CD4-positive, alpha-beta T cell treated with Interleukin-21 for 1 hour (primary cell): Measurements from ENCODE around the gene GABRP.
"Not testable (repeated sequence)": the region's sequence is repeated elsewhere in the genome, so short reads cannot be mapped to it uniquely, and the experiment has no call there.

Source experiments
- DNase-seq: peaks from one replicate; pipeline ENCODE4 v3.0.0-alpha.2; 2020

The GABRP gene

DNA sequence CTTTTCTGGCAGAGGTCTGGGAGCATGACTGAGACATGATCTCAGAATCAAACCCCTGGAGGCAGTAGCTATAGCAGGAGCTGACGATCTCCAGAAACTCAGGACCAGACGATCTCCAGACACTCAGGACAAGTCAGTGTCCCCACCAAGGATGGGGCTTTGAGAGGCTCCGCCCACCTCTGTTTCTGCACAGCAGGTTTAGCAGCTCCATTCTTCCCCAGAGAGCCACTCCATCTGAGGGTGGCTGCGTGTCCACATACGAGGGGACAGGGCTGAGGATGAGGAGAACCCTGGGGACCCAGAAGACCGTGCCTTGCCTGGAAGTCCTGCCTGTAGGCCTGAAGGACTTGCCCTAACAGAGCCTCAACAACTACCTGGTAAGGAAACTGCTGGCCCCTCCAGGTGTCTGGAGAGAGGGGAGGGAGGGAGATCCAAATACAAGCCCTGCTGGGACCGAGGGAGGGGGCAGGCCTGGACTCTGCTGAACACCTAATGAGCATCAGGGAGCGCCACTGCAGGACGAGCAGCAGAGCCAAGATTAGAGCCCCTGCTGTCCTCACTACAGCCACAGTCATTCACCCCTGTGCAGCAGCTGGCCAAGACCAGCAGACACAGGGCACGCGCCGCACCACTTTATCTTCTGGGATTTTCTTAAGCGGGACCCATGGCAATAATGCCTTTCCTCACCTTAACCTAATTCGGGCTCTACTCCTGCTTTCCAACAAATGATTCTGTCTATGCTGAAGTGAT is at the start of gene GABRP:
Gene GABRP, plus strand, starts transcription at position 228 of the 750 bp plus-strand sequence. CDS start 4,891 bp downstream, outside the sequence.
- no peak for DNase-seq

GRCh38 chr5:170736966-170737365 is 46.6 kb upstream of the GABRP start:
- no peak for DNase-seq

DNA sequence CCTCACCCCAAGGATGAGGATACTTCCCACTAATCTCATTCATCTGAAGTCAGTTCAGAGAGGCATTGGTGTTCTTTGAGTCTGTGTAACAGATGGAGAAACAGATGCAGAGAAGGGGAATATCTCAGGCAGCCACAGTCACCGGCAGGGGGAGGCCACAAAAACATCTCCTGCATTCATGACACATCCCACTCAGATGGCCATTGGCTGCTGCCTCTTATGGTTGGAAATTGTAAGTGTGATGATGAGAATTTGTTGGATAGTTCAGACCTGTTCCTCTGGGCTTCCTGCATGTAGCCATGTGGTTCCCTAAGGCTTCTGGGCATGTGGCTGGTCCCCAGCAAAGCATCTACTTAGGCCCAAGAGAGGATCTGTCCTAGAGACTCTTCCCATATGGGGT is 45.9 kb upstream of the GABRP start:
- no peak for DNase-seq

DNA sequence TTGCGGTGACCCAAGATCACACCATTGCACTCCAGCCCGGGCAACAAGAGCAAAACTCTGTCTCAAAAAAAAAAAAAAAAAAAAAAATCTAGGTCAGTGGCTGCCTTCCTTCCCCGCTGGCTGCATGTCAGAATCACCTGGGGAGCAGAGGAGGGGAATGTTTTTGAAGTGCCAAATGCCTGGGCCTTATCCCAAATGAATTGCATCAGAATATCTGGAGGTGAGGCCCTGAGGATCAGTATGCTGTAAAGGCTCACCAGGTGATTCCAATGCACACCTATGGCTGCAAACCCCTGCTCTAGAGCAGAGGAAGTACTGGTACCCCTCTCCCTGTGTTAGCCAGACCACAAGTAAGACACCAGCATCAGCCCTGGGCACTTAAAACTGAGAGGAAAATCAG is 44.7 kb upstream of the GABRP start:
- no peak for DNase-seq

- DNase-seq, result no peak
Observed at GRCh38 chr5:170739446-170739845, 44.1 kb upstream of the GABRP start.

- DNase-seq, result no peak
Observed at GRCh38 chr5:170740551-170741205, 42.8 kb upstream of the GABRP start.

DNA sequence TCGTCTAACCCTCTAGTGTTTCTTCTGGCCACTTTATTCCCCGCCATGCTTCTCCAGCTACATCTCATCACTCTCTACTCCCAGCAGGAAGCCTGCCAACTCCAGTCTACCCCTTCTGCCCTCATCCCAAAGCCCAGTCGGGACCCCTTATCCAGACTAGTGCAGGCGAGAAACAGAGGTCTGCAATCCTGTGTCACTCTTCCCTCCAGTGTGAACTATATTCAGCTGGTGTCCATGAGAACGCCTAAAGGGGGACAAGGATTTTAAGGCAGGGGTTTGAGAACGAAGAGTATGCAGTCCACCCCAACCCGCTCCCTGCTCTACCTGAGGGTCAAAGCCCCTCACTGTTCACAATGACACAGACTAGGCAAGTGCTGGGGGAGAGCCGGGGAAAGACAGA is 41.7 kb upstream of the GABRP start:
- DNase-seq, result no peak

- DNase-seq, result no peak
Observed at GRCh38 chr5:170743876-170744212, 39.7 kb upstream of the GABRP start.

DNA sequence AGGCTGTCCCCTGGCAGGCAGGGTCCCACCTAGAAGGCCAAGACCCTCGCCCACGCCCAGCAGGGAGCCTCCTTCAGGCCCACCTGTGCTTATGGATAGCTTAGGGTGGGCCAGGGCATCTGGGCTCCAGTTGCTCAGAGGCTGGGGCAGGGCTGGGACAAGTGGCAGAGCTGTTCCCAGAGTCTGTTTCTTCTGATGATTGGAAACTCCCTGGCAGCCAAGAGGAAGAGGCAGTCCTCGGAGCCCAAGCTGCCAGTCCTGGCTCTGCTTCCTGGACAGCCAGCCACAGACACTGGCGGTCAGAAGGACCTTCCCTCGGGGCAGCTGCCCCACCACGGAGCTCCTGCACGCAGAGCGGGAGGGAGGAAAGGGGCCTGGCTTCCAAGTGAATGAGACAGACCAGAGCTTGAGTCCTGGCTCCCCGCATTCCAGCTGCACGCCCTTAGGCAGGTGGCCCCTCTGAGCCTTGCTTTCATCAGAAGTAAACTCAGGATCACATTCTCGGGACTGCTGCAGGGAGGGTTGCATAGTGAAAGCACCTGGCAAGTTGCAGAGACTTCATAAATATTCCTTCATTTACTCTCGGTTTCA is 37.9 kb upstream of the GABRP start:
- no peak for DNase-seq

DNA sequence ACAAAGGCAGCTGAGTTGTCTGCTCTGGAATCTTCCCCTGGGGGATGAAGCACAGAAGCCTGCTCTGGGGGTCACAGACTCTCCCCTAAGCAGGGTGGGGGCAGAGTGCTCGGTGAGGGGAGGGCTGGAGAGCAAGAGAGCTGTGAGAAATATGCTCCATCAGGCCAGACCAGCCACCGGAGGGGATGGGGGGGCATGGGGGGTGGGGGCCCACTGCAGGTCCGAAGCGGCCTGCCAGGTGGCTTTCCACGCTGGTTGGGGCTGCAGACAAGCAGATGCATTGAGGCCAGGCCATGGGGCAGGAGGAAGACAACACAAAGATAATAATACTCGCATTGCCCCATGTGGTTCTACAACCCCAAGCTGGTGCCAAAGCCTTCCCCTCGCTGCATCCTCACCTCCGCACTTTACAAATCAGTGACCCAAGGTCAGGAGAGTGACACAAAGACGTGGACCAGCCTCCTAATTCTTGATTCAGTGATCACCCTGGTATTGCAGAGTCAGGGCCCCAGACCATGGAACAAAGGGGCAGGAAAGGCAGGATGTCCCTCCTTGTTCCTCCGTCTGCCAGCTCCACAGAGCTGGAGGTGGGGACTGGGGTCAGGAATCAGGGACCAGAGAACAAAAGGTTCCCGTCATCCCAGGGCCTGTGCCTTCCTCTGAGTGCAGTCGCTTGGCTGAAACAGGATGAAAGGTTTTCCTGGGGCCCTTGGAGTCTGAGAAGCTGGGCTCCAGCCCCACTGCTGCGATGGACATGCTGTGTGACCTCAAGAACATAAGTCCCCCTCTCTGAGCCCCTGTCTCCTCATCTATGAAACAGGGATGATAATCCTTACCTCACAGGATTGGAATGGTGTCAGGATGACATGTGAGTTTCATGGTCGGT is 37.2 kb upstream of the GABRP start:
- no peak for DNase-seq

DNA sequence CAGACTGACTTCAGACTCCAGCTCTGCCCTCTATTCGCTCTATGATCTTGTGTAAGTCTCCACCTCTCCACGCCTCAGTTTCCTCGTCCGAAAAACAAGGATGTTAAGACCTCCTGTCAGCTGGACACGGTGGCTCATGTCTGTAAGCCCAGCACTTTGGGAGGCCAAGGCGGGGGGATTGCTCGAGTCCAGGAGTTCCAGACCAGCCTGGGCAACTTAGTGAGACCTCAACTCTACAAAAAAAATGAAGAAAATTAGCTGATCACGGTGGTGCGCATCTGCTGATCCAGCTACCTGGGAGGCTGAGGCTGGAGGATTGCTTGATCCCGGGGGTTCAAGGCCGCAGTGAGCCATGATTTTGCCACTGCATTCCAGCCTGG is 36.6 kb upstream of the GABRP start:
- DNase-seq, result no peak

DNA sequence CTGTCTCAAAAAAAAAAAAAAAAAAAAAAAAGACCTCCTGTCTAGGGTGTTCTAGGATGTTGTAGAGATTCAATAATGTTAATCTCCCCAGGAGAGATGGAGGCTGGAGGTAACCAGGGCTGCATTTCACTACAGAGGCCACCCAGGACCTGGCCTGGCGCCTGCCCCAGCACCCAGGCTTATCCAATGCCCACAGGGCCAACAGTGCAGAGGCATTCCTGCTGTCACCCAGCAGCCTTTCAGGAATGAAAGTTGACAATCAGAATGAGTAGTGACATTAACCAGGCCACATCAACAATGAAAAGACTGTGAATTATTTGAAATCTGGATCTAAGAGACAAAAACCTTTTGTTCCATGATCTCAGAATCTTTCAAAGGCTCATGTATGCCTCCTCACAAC is 36.2 kb upstream of the GABRP start:
- no peak for DNase-seq

DNA sequence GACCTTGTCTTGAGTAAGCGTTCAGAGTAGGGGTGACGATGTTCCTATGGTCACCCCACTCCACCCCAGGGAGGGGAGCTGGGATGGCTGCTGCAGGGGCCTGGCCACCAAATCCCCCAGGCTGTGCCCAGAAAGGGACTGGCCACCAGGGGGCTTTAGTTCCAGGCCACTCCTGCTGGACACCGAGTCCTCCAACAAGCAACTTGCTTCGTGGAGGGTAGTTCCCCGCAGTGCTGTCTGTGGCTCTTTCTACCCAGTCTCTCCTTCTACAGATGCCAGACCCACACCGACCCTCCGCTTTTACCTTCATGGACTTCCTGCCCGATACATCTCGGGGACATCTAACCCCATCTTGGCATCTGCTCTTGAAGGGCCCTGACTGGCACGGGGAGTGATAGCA is 35.7 kb upstream of the GABRP start:
- DNase-seq, result no peak

- no peak for DNase-seq
Observed at GRCh38 chr5:170748951-170749471, 34.5 kb upstream of the GABRP start.

- DNase-seq, result no peak
Observed at GRCh38 chr5:170749911-170750431, 33.6 kb upstream of the GABRP start.

DNA sequence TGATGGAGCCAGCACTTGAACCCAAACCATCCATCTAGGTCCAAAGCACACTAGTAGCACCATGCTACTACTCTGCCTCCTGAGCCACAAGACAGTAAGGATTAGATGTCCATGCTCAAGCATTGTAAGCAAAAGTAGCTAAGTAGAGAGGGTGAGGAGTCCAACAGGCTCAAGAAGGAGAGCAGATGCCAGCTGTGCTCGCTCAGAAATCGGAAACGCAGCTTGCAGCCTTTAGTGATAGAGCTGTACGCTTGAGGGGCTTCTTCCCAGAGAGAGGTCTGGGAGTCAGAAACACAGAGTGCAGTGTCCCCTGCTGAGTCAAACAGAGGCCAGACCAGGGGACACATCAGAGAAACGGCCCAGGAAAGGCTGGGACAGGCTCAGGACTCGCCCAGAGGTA is 32.7 kb upstream of the GABRP start:
- no peak for DNase-seq

DNA sequence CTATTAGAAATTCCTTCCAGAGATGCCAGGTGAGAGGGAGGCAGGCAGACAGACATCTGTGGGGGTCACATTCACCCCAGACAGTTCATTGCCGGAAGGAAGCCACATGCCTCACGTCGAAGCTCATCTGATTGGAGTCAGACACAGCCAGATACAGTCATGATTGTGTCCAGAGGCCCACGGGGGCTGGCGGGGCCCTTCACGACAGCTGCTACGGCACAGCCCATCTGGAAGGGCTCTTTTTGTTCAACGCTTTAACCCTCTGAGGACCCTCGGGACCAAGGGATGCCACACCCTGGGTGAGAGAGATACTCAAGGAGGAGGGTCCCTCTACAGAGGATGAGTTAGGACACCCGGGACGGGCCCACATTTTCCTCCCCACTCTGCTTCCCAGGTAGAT is 31.9 kb upstream of the GABRP start:
- DNase-seq, result no peak

- no peak for DNase-seq
Observed at GRCh38 chr5:170752257-170753215, 31.0 kb upstream of the GABRP start.

GRCh38 chr5:170753311-170753710 is 30.2 kb upstream of the GABRP start:
- no peak for DNase-seq

- DNase-seq, result not testable (repeated sequence)
Observed at GRCh38 chr5:170754508-170754907, 29.0 kb upstream of the GABRP start.

- DNase-seq, result no peak
Observed at GRCh38 chr5:170755679-170756456, 27.7 kb upstream of the GABRP start.
